Nephron (organoid): ENCODE results near the gene TMEM151B.
A peak's percentile ranks its signal among the peaks of the same experiment; 100 is the strongest.

Experiments
- H3K27ac Mint-ChIP-seq, 3 experiments: 2 replicates each; pipeline ENCODE4 v1.8.0; 2020; ENCODE audit warnings: mixed read lengths in 3 of 3, mild to moderate bottlenecking in 2 of 3, moderate library complexity in 1 of 3
- H3K27me3 Mint-ChIP-seq: 2 replicates; pipeline ENCODE4 v1.8.0; 2021; ENCODE audit warnings: low read depth, mild to moderate bottlenecking, moderate library complexity, mixed read lengths
- H3K36me3 Mint-ChIP-seq: 2 replicates; pipeline ENCODE4 v1.8.0; 2020; ENCODE audit warnings: low read depth, mixed read lengths
- H3K4me1 Mint-ChIP-seq: 2 replicates; pipeline ENCODE4 v1.8.0; 2020; ENCODE audit warnings: mixed read lengths
- H3K4me3 Mint-ChIP-seq, 3 experiments: 2 replicates each; pipeline ENCODE4 v1.8.0; 2020; ENCODE audit warnings: mild to moderate bottlenecking in 3 of 3, mixed read lengths in 3 of 3, moderate library complexity in 2 of 3
- H3K9me3 Mint-ChIP-seq: 2 replicates; pipeline ENCODE4 v1.8.0; 2020; ENCODE audit warnings: mixed read lengths
- CTCF ChIP-seq, 3 experiments: fragments of 200-600 bp; sonication (generic); IDR thresholded peaks; one replicate each; pipeline ENCODE4 v1.5.0; 2021; ENCODE audit warnings: antibody characterized with exemption in 3 of 3; ENCODE audit not compliant: unreplicated experiment in 3 of 3

Gene TMEM151B

GRCh38 chr6:44265007-44265721, 5.1 kb upstream of the TMEM151B start, which contains the start of gene NFKBIE:
TSS of gene NFKBIE (minus strand) at chr6:44265551. CDS start at chr6:44265346, 205 bp downstream.
- peak within 1 kb of the TSS; percentile 85 to 97 (median 92) for H3K4me3 Mint-ChIP-seq
- peaks cover 6% of the 10 kb centered on the region for H3K36me3 Mint-ChIP-seq
- peaks cover 34% of the 10 kb centered on the region for H3K4me1 Mint-ChIP-seq

GRCh38 chr6:44265722-44266233, 4.5 kb upstream of the TMEM151B start:
- H3K36me3 Mint-ChIP-seq: peaks cover 5% of the 10 kb centered on the region
- H3K4me3 Mint-ChIP-seq: peak overlapping the region; percentile 85 to 97 (median 85)
- TF ChIP-seq CTCF (IDR thresholded peaks at IDR 0.05; ENCODE audit: unreplicated experiment in 3 of 3): no peak
- peaks cover 34% of the 10 kb centered on the region for H3K4me1 Mint-ChIP-seq
- peak overlapping the region in 2 of 3 experiments; percentile 53 to 80 for H3K27ac Mint-ChIP-seq
- H3K9me3 Mint-ChIP-seq: no peaks in the 10 kb centered on the region
- H3K27me3 Mint-ChIP-seq: peaks cover 29% of the 10 kb centered on the region

More at GRCh38 chr6:44265007-44265721, 5.1 kb upstream of the TMEM151B start, which contains the start of gene NFKBIE:
- Mint-ChIP-seq H3K9me3 (no peaks in the 10 kb centered on the region), H3K27ac (peak within 1 kb of the TSS; percentile 53 to 80 (median 80)), H3K27me3 (peaks cover 29% of the 10 kb centered on the region)
- TF ChIP-seq CTCF (IDR thresholded peaks at IDR 0.05; ENCODE audit: unreplicated experiment in 3 of 3): peak; percentile 8 to 28 (median 13)

DNA sequence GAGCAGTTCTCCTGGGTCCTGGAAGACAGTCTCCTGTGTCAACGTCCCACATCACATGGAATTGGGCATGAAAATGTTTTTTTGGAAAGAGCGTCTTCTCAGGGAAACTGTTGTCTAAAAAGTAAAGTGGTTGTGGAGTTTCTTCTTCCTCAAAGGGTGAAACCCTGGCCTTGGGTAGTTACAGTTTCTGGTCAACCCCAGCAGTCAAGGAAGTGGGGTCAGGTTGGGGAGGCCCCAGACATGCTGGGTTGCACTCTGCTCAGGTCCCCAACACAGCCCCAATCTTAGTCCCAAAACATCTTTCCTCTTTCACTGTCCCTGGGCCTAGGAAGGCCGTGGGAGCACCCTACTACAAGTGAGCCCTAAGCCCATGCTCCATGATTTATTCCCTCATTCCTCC, 3.9 kb upstream of the TMEM151B start:
- no peak for TF ChIP-seq CTCF (IDR thresholded peaks at IDR 0.05; ENCODE audit: unreplicated experiment in 3 of 3)
- Mint-ChIP-seq H3K4me1 (peaks cover 34% of the 10 kb centered on the region), H3K27ac (peak overlapping the region in 1 of 3 experiments; percentile 30), H3K9me3 (no peaks in the 10 kb centered on the region), H3K27me3 (peaks cover 34% of the 10 kb centered on the region), H3K4me3 (peak overlapping the region; percentile 77 to 97 (median 85)), H3K36me3 (no peaks in the 10 kb centered on the region)

DNA sequence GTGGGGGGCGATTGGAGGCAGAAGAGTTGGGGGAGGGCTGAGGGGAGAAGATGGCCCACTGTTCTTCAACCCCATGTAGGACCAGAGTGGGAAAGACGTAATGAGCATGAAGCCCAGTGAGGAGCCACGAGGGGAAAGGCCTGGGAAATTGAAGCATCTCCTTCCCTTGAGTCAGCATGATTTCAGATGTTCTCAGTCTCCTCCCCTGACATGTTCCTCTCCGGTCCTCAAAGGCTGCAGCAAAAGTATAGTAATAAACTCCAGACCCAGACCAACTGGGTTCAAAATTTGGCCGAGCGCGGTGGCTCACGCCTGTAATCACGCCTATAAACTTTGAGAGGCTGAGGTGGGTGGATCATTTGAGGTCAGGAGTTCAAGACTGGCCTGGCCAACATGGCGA, 3.0 kb upstream of the TMEM151B start:
- Mint-ChIP-seq H3K36me3 (no peaks in the 10 kb centered on the region), H3K9me3 (no peaks in the 10 kb centered on the region), H3K4me3 (peak overlapping the region; percentile 26 to 85 (median 59)), H3K4me1 (peaks cover 34% of the 10 kb centered on the region), H3K27me3 (peaks cover 41% of the 10 kb centered on the region), H3K27ac (no peak overlapping the region)
- TF ChIP-seq CTCF (IDR thresholded peaks at IDR 0.05; ENCODE audit: unreplicated experiment in 3 of 3): no peak

DNA sequence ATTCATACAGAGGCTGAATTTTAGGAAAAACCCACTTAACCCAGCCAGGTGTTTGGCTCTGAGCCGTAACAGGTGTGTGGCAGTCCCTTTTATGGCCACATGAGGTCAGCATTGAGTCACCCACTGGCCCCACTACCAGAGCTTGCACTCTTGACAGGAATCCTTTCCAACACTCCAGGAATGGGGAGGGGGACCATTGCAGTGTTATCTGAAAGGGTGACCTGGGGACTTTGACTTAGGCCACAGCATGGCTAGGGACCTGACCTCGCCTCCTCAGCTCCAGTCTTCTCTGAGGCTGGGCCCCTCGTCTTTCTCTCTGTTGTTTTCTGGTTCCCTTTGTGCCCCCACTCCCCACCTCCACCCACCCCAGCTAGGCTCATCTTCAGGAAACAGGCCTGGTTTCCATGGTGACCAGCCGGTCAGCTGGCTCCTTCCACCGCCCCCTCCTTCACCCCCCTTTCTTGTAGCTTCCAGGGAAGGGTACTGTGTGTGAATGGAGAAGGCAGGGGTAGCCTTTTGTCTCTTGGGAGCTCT, 2.1 kb upstream of the TMEM151B start:
- H3K4me1 Mint-ChIP-seq: peaks cover 24% of the 10 kb centered on the region
- H3K4me3 Mint-ChIP-seq: peak overlapping the region; percentile 53 to 69 (median 65)
- H3K27ac Mint-ChIP-seq: no peak overlapping the region
- peak; percentile 95 to 97 (median 96) for TF ChIP-seq CTCF (IDR thresholded peaks at IDR 0.05; ENCODE audit: unreplicated experiment in 3 of 3)
- no peaks in the 10 kb centered on the region for H3K9me3 Mint-ChIP-seq
- peaks cover 50% of the 10 kb centered on the region for H3K27me3 Mint-ChIP-seq
- no peaks in the 10 kb centered on the region for H3K36me3 Mint-ChIP-seq
